Thoracic aorta (tissue), 2 donors: ENCODE data around the gene FUBP3. TPM values are rescaled to one million over a fixed set of nuclear protein-coding genes. Genes with fewer than 3 reads are reported as not detected.

ENCODE experiments used
- ATAC-seq: fragments of 150-250 bp; one replicate; pipeline ENCODE4 v1.8.0; 2017; ENCODE audit warnings: low read depth; ENCODE audit not compliant: insufficient number of reproducible peaks, low FRiP score
- DNase-seq: peaks from one replicate; pipeline ENCODE4 v3.0.0-alpha.2; 2020; ENCODE audit warnings: low spot score
- H3K27ac ChIP-seq, 2 donors: fragments of 200-600 bp; sonication (generic); 1 replicate in 1 of 2; 2 replicates in 1 of 2; pipeline ENCODE4 v1.5.1; 2016; ENCODE audit warnings: mild to moderate bottlenecking in 2 of 2, moderate library complexity in 2 of 2
- H3K27me3 ChIP-seq: fragments of 200-600 bp; sonication (generic); replicated peaks from 2 replicates; pipeline ENCODE4 v1.6.0; 2016; ENCODE audit warnings: mild to moderate bottlenecking; ENCODE audit not compliant: insufficient read depth
- H3K36me3 ChIP-seq: fragments of 200-600 bp; sonication (generic); one replicate; pipeline ENCODE4 v1.5.1; 2016
- H3K4me1 ChIP-seq, 2 donors: fragments of 200-600 bp; sonication (generic); 1 replicate in 1 of 2; 2 replicates in 1 of 2; pipeline versions ENCODE4 v1.5.1 to v1.6.0; 2016; ENCODE audit warnings: low read depth in 2 of 2, mild to moderate bottlenecking in 1 of 2; ENCODE audit not compliant: control insufficient read depth in 1 of 2
- H3K4me3 ChIP-seq: fragments of 200-600 bp; sonication (generic); 2 replicates; pipeline ENCODE4 v1.5.1; 2016; ENCODE audit warnings: mild to moderate bottlenecking
- H3K9me3 ChIP-seq: fragments of 200-600 bp; sonication (generic); 2 replicates; pipeline ENCODE4 v1.5.1; 2016
- CTCF ChIP-seq: fragments of 200-600 bp; sonication (generic); IDR thresholded peaks from one replicate; pipeline ENCODE4 v1.5.1; 2019; ENCODE audit warnings: antibody characterized with exemption
- total RNA-seq, 2 donors: library from RNA; depleted of rRNA; stranded (reverse); fragments of >200 nt; gene quantifications; one replicate each; pipeline versions ENCODE4 v1.1.0 to v1.2.3, GENCODE V29; 2016

Gene FUBP3
- total RNA-seq, 2 donors from 2014 or later, result 62.9 to 127 TPM

- H3K27me3 ChIP-seq, result no peaks in the 10 kb centered on the region
- H3K4me1 ChIP-seq, result no peaks in the 10 kb centered on the region
- H3K36me3 ChIP-seq, result no peaks in the 10 kb centered on the region
- no peak overlapping the region for H3K27ac ChIP-seq
- DNase-seq (no peak), ATAC-seq (no peak)
- TF ChIP-seq CTCF, result no peak
- H3K9me3 ChIP-seq, result no peaks in the 10 kb centered on the region
- H3K4me3 ChIP-seq, result no peak overlapping the region
Measured at GRCh38 chr9:130542457-130543228, 36.7 kb upstream of the FUBP3 start.

GRCh38 chr9:130543368-130543767 is 36.0 kb upstream of the FUBP3 start:
- no peaks in the 10 kb centered on the region for H3K4me1 ChIP-seq
- no peaks in the 10 kb centered on the region for H3K36me3 ChIP-seq
- DNase-seq (no peak), ATAC-seq (no peak)
- H3K27me3 ChIP-seq, result no peaks in the 10 kb centered on the region
- TF ChIP-seq CTCF, result no peak
- H3K4me3 ChIP-seq, result no peak overlapping the region
- no peak overlapping the region for H3K27ac ChIP-seq
- no peaks in the 10 kb centered on the region for H3K9me3 ChIP-seq

DNA sequence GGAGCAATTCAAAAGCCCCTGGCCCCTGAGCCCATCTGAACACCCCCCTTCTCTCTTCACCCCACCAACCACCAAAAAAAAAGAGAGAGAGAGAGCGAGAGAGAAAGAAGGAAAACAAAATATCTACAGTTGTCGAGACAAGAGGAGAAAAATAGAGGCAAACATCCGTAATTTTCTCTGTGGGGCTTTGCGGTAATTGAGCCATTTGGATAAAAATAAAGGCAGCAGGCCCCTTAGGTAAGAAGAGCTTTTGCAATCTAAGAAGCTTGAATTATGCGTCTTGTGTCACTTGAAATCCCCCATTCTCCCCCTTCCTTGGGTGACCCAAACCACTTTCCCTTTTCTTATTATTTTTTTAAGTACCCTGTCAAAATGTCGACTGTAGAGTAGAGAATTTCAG is 35.5 kb upstream of the FUBP3 start:
- ATAC-seq, result no peak
- no peaks in the 10 kb centered on the region for H3K9me3 ChIP-seq
- DNase-seq, result no peak
- H3K27ac ChIP-seq, result no peak overlapping the region
- H3K36me3 ChIP-seq, result no peaks in the 10 kb centered on the region
- H3K27me3 ChIP-seq, result no peaks in the 10 kb centered on the region
- H3K4me1 ChIP-seq, result no peaks in the 10 kb centered on the region
- no peak overlapping the region for H3K4me3 ChIP-seq
- no peak for TF ChIP-seq CTCF

- no peak for ATAC-seq
- no peaks in the 10 kb centered on the region for H3K27me3 ChIP-seq
- TF ChIP-seq CTCF, result no peak
- no peaks in the 10 kb centered on the region for H3K9me3 ChIP-seq
- no peaks in the 10 kb centered on the region for H3K4me1 ChIP-seq
- DNase-seq, result no peak
- no peaks in the 10 kb centered on the region for H3K36me3 ChIP-seq
- no peak overlapping the region for H3K4me3 ChIP-seq
- H3K27ac ChIP-seq, result no peak overlapping the region
Measured at GRCh38 chr9:130544364-130544763, 35.0 kb upstream of the FUBP3 start.

- no peak for TF ChIP-seq CTCF
- no peaks in the 10 kb centered on the region for H3K4me1 ChIP-seq
- H3K36me3 ChIP-seq, result no peaks in the 10 kb centered on the region
- H3K4me3 ChIP-seq, result no peak overlapping the region
- no peak overlapping the region for H3K27ac ChIP-seq
- no peaks in the 10 kb centered on the region for H3K27me3 ChIP-seq
- DNase-seq (no peak), ATAC-seq (no peak)
- H3K9me3 ChIP-seq, result no peaks in the 10 kb centered on the region
Measured at GRCh38 chr9:130548103-130548502, 31.3 kb upstream of the FUBP3 start.
